ENCODE results near the gene STUM.
A peak's percentile ranks its signal among the peaks of the same experiment; 100 is the strongest.

Gene STUM

GRCh38 chr1:226625832-226626576 lies 77.4 kb downstream of the STUM start:
- Histone ChIP-seq H3K27ac (ENCODE audit: low read length) (no peak overlapping the region), H3K4me2 (ENCODE audit: insufficient read depth, low read length) (peak overlapping the region; percentile 67)
- TF ChIP-seq EZH2 (IDR thresholded peaks at IDR 0.05; ENCODE audit: borderline replicate concordance, low read depth, low read length, severe bottlenecking) (no peak), CTCF (IDR thresholded peaks at IDR 0.05; ENCODE audit: borderline replicate concordance, extremely low read depth, low read length, poor library complexity, severe bottlenecking) (no peak)

GRCh38 chr1:226626577-226626956 lies 78.0 kb downstream of the STUM start:
- Histone ChIP-seq H3K36me3 (ENCODE audit: insufficient read depth, low read length) (no peaks in the 10 kb centered on the region), H3K4me3 (ENCODE audit: low read depth in 1 of 2, low read length in 2 of 2) (peak overlapping the region in 1 of 2 experiments; percentile 49; a peak in 2 of 4 replicates), H3K4me1 (ENCODE audit: insufficient read depth, low read length) (peaks cover 10% of the 10 kb centered on the region), H3K9me3 (ENCODE audit: insufficient read depth, low read length, severe bottlenecking) (no peaks in the 10 kb centered on the region), H3K9ac (ENCODE audit: low read depth, low read length) (peak overlapping the region; percentile 24; the same call in 1 of the 2 replicates), H3K4me2 (ENCODE audit: insufficient read depth, low read length) (peak overlapping the region; percentile 67), H2AFZ (ENCODE audit: low read depth, low read length) (peak overlapping the region; percentile 94), H3K79me2 (ENCODE audit: insufficient read depth, low read length) (no peaks in the 10 kb centered on the region), H3K27me3 (ENCODE audit: insufficient read depth, low read length, poor library complexity) (no peaks in the 10 kb centered on the region), H4K20me1 (ENCODE audit: insufficient read depth, low read length) (no peaks in the 10 kb centered on the region), H3K27ac (ENCODE audit: low read length) (no peak overlapping the region)
- DNase-seq (peak; percentile 81), ATAC-seq (ENCODE audit: insufficient read depth, low read depth) (peak; percentile 94)
- peak; percentile 96 for TF ChIP-seq CTCF (IDR thresholded peaks at IDR 0.05; ENCODE audit: borderline replicate concordance, extremely low read depth, low read length, poor library complexity, severe bottlenecking)
- no peak for TF ChIP-seq EZH2 (IDR thresholded peaks at IDR 0.05; ENCODE audit: borderline replicate concordance, low read depth, low read length, severe bottlenecking)

More at GRCh38 chr1:226625832-226626576, 77.4 kb downstream of the STUM start:
- Histone ChIP-seq H3K4me3 (ENCODE audit: low read depth in 1 of 2, low read length in 2 of 2) (peak overlapping the region in 1 of 2 experiments; percentile 49; a peak in 2 of 4 replicates), H3K79me2 (ENCODE audit: insufficient read depth, low read length) (no peaks in the 10 kb centered on the region), H2AFZ (ENCODE audit: low read depth, low read length) (peak overlapping the region; percentile 94), H3K9me3 (ENCODE audit: insufficient read depth, low read length, severe bottlenecking) (no peaks in the 10 kb centered on the region), H3K9ac (ENCODE audit: low read depth, low read length) (peak overlapping the region; percentile 24; the same call in 1 of the 2 replicates), H3K4me1 (ENCODE audit: insufficient read depth, low read length) (peaks cover 10% of the 10 kb centered on the region), H3K27me3 (ENCODE audit: insufficient read depth, low read length, poor library complexity) (no peaks in the 10 kb centered on the region), H4K20me1 (ENCODE audit: insufficient read depth, low read length) (no peaks in the 10 kb centered on the region), H3K36me3 (ENCODE audit: insufficient read depth, low read length) (no peaks in the 10 kb centered on the region)
- DNase-seq (no peak), ATAC-seq (ENCODE audit: insufficient read depth, low read depth) (peak; percentile 72)

- Histone ChIP-seq H3K4me2 (ENCODE audit: insufficient read depth, low read length) (no peak overlapping the region), H3K36me3 (ENCODE audit: insufficient read depth, low read length) (0 out of 2 replicates have a peak, but pooled peaks cover 3% of the 10 kb centered on the region)
Observed at GRCh38 chr1:226627050-226627755, 78.6 kb downstream of the STUM start.

More at GRCh38 chr1:226627050-226627755, 78.6 kb downstream of the STUM start:
- Histone ChIP-seq H2AFZ (ENCODE audit: low read depth, low read length) (peak overlapping the region; percentile 94; the same call in 1 of the 2 replicates), H3K9ac (ENCODE audit: low read depth, low read length) (no peak overlapping the region), H3K79me2 (ENCODE audit: insufficient read depth, low read length) (no peaks in the 10 kb centered on the region), H3K27ac (ENCODE audit: low read length) (no peak overlapping the region), H4K20me1 (ENCODE audit: insufficient read depth, low read length) (no peaks in the 10 kb centered on the region), H3K4me3 (ENCODE audit: low read depth in 1 of 2, low read length in 2 of 2) (no peak overlapping the region), H3K9me3 (ENCODE audit: insufficient read depth, low read length, severe bottlenecking) (no peaks in the 10 kb centered on the region), H3K27me3 (ENCODE audit: insufficient read depth, low read length, poor library complexity) (no peaks in the 10 kb centered on the region), H3K4me1 (ENCODE audit: insufficient read depth, low read length) (peaks cover 10% of the 10 kb centered on the region)
- no peak for ATAC-seq (ENCODE audit: insufficient read depth, low read depth)
- no peak for TF ChIP-seq CTCF (IDR thresholded peaks at IDR 0.05; ENCODE audit: borderline replicate concordance, extremely low read depth, low read length, poor library complexity, severe bottlenecking)
- no peak for DNase-seq

All from DND-41 (cell line).